Heart left ventricle (tissue), 13 donors: ENCODE data around the gene COMTD1.

Experiments used
- POLR2A ChIP-seq, 2 donors: fragments of 450-650 bp; IDR thresholded peaks; one replicate each; pipeline ENCODE4 v1.6.1; 2017; ENCODE audit warnings: antibody characterized with exemption in 2 of 2, mild to moderate bottlenecking in 2 of 2, moderate library complexity in 2 of 2
- TF ChIP-seq, protein P1 (sequence below), 12 donors: fragments of 200-600 bp; sonication (generic) in 4 of 12; IDR thresholded peaks; one replicate each; pipeline versions ENCODE4 v1.5.0 to v1.8.0; 2018 to 2022; ENCODE audit warnings: antibody characterized with exemption in 12 of 12, mild to moderate bottlenecking in 5 of 12
- donor health status: ischemic (EF 13 %, LVEDD 7.1; RV severe dilation, severe dysfunction).
- donor health status: DM: no; HTN: yes; CAD: no.
- donor health status: DM: no; HTN: no; CAD: no.
- donor health status: ischemic (EF 25% LVEDD 6.9; RV normal size, moderate dysfunction).
- donor health status: ischemic (EF 25% LVEDD 5.7; RV mildly dilated, moderate dysfunction).
- donor health status: ischemic (EF 35%, LVEDD 5.7; RV mildly dilated, moderate dysfunction).
- donor health status: nonischemic (EF 11% LVEDD 7.7; RV severe dilation, severe dysfunction).
- donor health status: DM: yes; HTN: yes; CAD: no.
- donor health status: PGD.
- donor health status: ischemic (EF 29% LVEDD 5.4; RV normal size, mild dysfunction).
- donor health status: nonischemic (EF 23%, LVEDD 6.1; RV moderate dilation, normal function).

GRCh38 chr10:75195035-75195763 lies 40.6 kb downstream of the COMTD1 start:
- TF ChIP-seq POLR2A (IDR thresholded peaks at IDR 0.05): no peak
- TF ChIP-seq, protein P1, sequence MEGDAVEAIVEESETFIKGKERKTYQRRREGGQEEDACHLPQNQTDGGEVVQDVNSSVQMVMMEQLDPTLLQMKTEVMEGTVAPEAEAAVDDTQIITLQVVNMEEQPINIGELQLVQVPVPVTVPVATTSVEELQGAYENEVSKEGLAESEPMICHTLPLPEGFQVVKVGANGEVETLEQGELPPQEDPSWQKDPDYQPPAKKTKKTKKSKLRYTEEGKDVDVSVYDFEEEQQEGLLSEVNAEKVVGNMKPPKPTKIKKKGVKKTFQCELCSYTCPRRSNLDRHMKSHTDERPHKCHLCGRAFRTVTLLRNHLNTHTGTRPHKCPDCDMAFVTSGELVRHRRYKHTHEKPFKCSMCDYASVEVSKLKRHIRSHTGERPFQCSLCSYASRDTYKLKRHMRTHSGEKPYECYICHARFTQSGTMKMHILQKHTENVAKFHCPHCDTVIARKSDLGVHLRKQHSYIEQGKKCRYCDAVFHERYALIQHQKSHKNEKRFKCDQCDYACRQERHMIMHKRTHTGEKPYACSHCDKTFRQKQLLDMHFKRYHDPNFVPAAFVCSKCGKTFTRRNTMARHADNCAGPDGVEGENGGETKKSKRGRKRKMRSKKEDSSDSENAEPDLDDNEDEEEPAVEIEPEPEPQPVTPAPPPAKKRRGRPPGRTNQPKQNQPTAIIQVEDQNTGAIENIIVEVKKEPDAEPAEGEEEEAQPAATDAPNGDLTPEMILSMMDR (IDR thresholded peaks at IDR 0.05): no peak
